Heart right ventricle (tissue), 16 donors: Measurements from ENCODE around the gene CHD1. TPM values are rescaled to one million over a fixed set of nuclear protein-coding genes. Genes with fewer than 3 reads are reported as not detected.
A peak's percentile ranks its signal among the peaks of the same experiment; 100 is the strongest.

Source experiments
- ATAC-seq, 8 donors: fragments of 200-7000 bp; cut with Tn5 transposase; one replicate each; pipeline ENCODE4 v1.9.1; 2020; ENCODE audit warnings: mild to moderate bottlenecking in 8 of 8, moderate library complexity in 8 of 8, moderate number of reproducible peaks in 1 of 8
- DNase-seq, 2 donors: peaks; one replicate each; pipeline ENCODE4 v3.0.0-alpha.2; 2020
- H3K27ac ChIP-seq, 10 donors: fragments of 200-600 bp; sonication (generic) in 2 of 10; one replicate each; pipeline versions ENCODE4 v1.5.0 to v1.8.0; 2020 to 2022; ENCODE audit warnings: mild to moderate bottlenecking in 3 of 10
- H3K27me3 ChIP-seq, 7 donors: fragments of 200-600 bp; one replicate each; pipeline ENCODE4 v1.8.0; 2021 to 2022; ENCODE audit warnings: mild to moderate bottlenecking in 2 of 7
- H3K36me3 ChIP-seq, 9 donors: fragments of 200-600 bp; sonication (generic) in 1 of 9; one replicate each; pipeline versions ENCODE4 v1.5.0 to v1.8.0; 2020 to 2022; ENCODE audit warnings: mild to moderate bottlenecking in 2 of 9
- H3K4me1 ChIP-seq, 9 donors: fragments of 200-600 bp; sonication (generic) in 1 of 9; one replicate each; pipeline versions ENCODE4 v1.5.0 to v1.8.0; 2020 to 2022; ENCODE audit warnings: mild to moderate bottlenecking in 4 of 9
- H3K4me3 ChIP-seq, 10 donors: fragments of 200-600 bp; sonication (generic) in 2 of 10; one replicate each; pipeline versions ENCODE4 v1.5.0 to v1.8.0; 2020 to 2022; ENCODE audit warnings: mild to moderate bottlenecking in 7 of 10, moderate library complexity in 2 of 10
- H3K9me3 ChIP-seq, 11 donors: fragments of 200-600 bp in 10 of 11; sonication (generic) in 2 of 11; one replicate each; pipeline versions ENCODE4 v1.5.0 to v1.8.0; 2013 to 2022; ENCODE audit warnings: mild to moderate bottlenecking in 2 of 11, control low read depth in 1 of 11, moderate library complexity in 1 of 11
- CTCF ChIP-seq, 9 donors: fragments of 200-600 bp; sonication (generic) in 2 of 9; IDR thresholded peaks; one replicate each; pipeline versions ENCODE4 v1.5.0 to v1.8.0; 2021 to 2022; ENCODE audit warnings: antibody characterized with exemption in 9 of 9, mild to moderate bottlenecking in 5 of 9, moderate library complexity in 1 of 9
- WGBS, 2 donors: extraction: QIAGEN DNeasy Blood & Tissue Kit; methylation state at CpG; one replicate each; pipeline ENCODE4 v1.1.7; 2013; ENCODE audit warnings: inconsistent platforms in 1 of 2; 5-methylcytosine and 5-hydroxymethylcytosine counted together
- intact Hi-C, 10 donors: fragments of 100-400 bp; cut with DNase I; formaldehyde crosslinking; loops; one replicate each; pipeline versions ENCODE4 v1.11.1 to v1.14.2; 2022
- polyA plus RNA-seq, 2 donors: library from polyadenylated mRNA; stranded (reverse); fragments of 200-250 nt; gene quantifications; one replicate each; pipeline ENCODE4 v1.2.3, GENCODE V29; 2013
- total RNA-seq, 10 donors: library from RNA; stranded (reverse); fragmentation: NEBNext Ultra II Directional in 3 of 10; extraction: Animal tissue kit (Norgen Biotek cat#: 25700) in 3 of 10; gene quantifications; one replicate each; pipeline versions ENCODE4 v1.2.1 to v1.2.4, GENCODE V29; 2021 to 2023
- donor health status: Arrhythmogenic right ventricular cardiomyopathy.
- donor health status: ischemic (EF 13 %, LVEDD 7.1; RV severe dilation, severe dysfunction).
- donor health status: healthy with polysubstance abuse.
- donor health status: DM: no; HTN: yes; CAD: no.
- donor health status: DM: no; HTN: no; CAD: no.
- donor health status: ischemic (EF 25% LVEDD 6.9; RV normal size, moderate dysfunction).
- donor health status: ischemic (EF 25% LVEDD 5.7; RV mildly dilated, moderate dysfunction).
- donor health status: healthy.
- donor health status: DM: yes; HTN: yes; CAD: no.
- donor health status: Ischemic cardiomyopathy.
- donor health status: ischemic (EF 35%, LVEDD 5.7; RV mildly dilated, moderate dysfunction).
- donor health status: nonischemic (EF 11% LVEDD 7.7; RV severe dilation, severe dysfunction).
- donor health status: DM: yes; HTN: yes; CAD: no.
- donor health status: PGD.
- donor health status: ischemic (EF 29% LVEDD 5.4; RV normal size, mild dysfunction).
- donor health status: nonischemic (EF 23%, LVEDD 6.1; RV moderate dilation, normal function).

The CHD1 gene
- total and polyA plus RNA-seq, 12 donors = 6.5 to 20.4 (median 15.1) TPM

GRCh38 chr5:98913911-98914310 lies 14.9 kb downstream of the CHD1 start:
- H3K27ac ChIP-seq = no peak overlapping the region
- TF ChIP-seq CTCF (IDR thresholded peaks at IDR 0.05) = no peak
- no peaks in the 10 kb centered on the region for H3K27me3 ChIP-seq
- H3K36me3 ChIP-seq = peaks cover 0 to 27% (median 0%) of the 10 kb centered on the region in 9 donors
- H3K4me3 ChIP-seq = no peak overlapping the region
- H3K4me1 ChIP-seq = peaks cover 0 to 70% (median 45%) of the 10 kb centered on the region in 9 donors
- no peak for DNase-seq
- H3K9me3 ChIP-seq = no peaks in the 10 kb centered on the region
- intact Hi-C loops = no loop called here
- no peak for ATAC-seq

GRCh38 chr5:98911280-98912040 lies 17.3 kb downstream of the CHD1 start:
- H3K9me3 ChIP-seq = no peaks in the 10 kb centered on the region
- intact Hi-C loops = no loop called here
- peaks cover 0 to 14% (median 0%) of the 10 kb centered on the region in 9 donors for H3K36me3 ChIP-seq
- DNase-seq (no peak), ATAC-seq (peak in 1 of 8 donors; percentile 44)
- no peak for TF ChIP-seq CTCF (IDR thresholded peaks at IDR 0.05)
- WGBS, 2 donors = 67 to 69% methylated on average over 5 of the region's 5 CpGs
- H3K4me1 ChIP-seq = peaks cover 0 to 68% (median 46%) of the 10 kb centered on the region in 9 donors
- H3K4me3 ChIP-seq = no peak overlapping the region
- H3K27me3 ChIP-seq = no peaks in the 10 kb centered on the region
- H3K27ac ChIP-seq = peak overlapping the region in 1 of 10 donors; percentile 7

- H3K27me3 ChIP-seq = no peaks in the 10 kb centered on the region
- WGBS, 2 donors = 89 to 90% methylated on average over 2 of the region's 2 CpGs
- intact Hi-C loops = loop anchor here in 2 of 10 donors (10.0 kb wide), 1 partner anchor 155 kb away; no protein-coding TSS in a partner anchor
- TF ChIP-seq CTCF (IDR thresholded peaks at IDR 0.05) = no peak
- DNase-seq (no peak), ATAC-seq (no peak)
- no peaks in the 10 kb centered on the region for H3K9me3 ChIP-seq
- no peak overlapping the region for H3K4me3 ChIP-seq
- H3K36me3 ChIP-seq = peaks cover 0 to 16% (median 0%) of the 10 kb centered on the region in 9 donors
- H3K27ac ChIP-seq = no peak overlapping the region
- H3K4me1 ChIP-seq = peaks cover 0 to 60% (median 34%) of the 10 kb centered on the region in 9 donors
Measured at GRCh38 chr5:98909363-98909762, 19.4 kb downstream of the CHD1 start.

- H3K27me3 ChIP-seq = no peaks in the 10 kb centered on the region
- DNase-seq (no peak), ATAC-seq (no peak)
- H3K27ac ChIP-seq = no peak overlapping the region
- peaks cover 0 to 50% (median 27%) of the 10 kb centered on the region in 9 donors for H3K4me1 ChIP-seq
- 58 to 69% methylated on average over 1 of the region's 1 CpG for WGBS, 2 donors
- no peak overlapping the region for H3K4me3 ChIP-seq
- H3K9me3 ChIP-seq = no peaks in the 10 kb centered on the region
- intact Hi-C loops = loop anchor here in 6 of 10 donors (2.0 to 10.0 kb wide), 4 partner anchors 125 to 157 kb away; no protein-coding TSS in a partner anchor
- peaks cover 0 to 26% (median 8%) of the 10 kb centered on the region in 9 donors for H3K36me3 ChIP-seq
- TF ChIP-seq CTCF (IDR thresholded peaks at IDR 0.05) = no peak
Measured at GRCh38 chr5:98907951-98908350, 20.9 kb downstream of the CHD1 start.
